Sciatic nerve (tissue), 2 donors: Measurements from ENCODE around the gene CLPTM1. TPM values are rescaled to one million over a fixed set of nuclear protein-coding genes. Genes with fewer than 3 reads are reported as not detected.
"Not testable (repeated sequence)": the region's sequence is repeated elsewhere in the genome, so short reads cannot be mapped to it uniquely, and the experiment has no call there.

Source experiments
- ATAC-seq: fragments of 200-7000 bp; cut with Tn5 transposase; one replicate; pipeline ENCODE4 v1.9.1; 2020; ENCODE audit warnings: mild to moderate bottlenecking, moderate library complexity
- DNase-seq: peaks from one replicate; pipeline ENCODE4 v3.0.0-alpha.2; 2020; ENCODE audit warnings: low spot score
- intact Hi-C: fragments of 100-400 bp; cut with DNase I; formaldehyde crosslinking; loops from one replicate; pipeline ENCODE4 v1.14.2; 2022
- total RNA-seq: library from RNA; stranded (reverse); fragmentation: NEBNext Ultra II Directional; extraction: Animal tissue kit (Norgen Biotek cat#: 25700); gene quantifications from one replicate; pipeline ENCODE4 v1.2.1, GENCODE V29; 2021
- donor health status: DM: no; HTN: no; CAD: no.
- donor health status: DM: no; HTN: no; CAD: no.

Gene CLPTM1
- total RNA-seq, 1 donor from 2014 or later = 105 TPM

- intact Hi-C loops = no loop called here
- DNase-seq (no peak), ATAC-seq (no peak)
Observed at GRCh38 chr19:44998025-44998424, 42.8 kb downstream of the CLPTM1 start.

GRCh38 chr19:44999131-44999925 lies 44.1 kb downstream of the CLPTM1 start:
- ATAC-seq, DNase-seq, intact Hi-C loops: not testable (repeated sequence)

GRCh38 chr19:45000665-45001064 lies 45.5 kb downstream of the CLPTM1 start:
- ATAC-seq, intact Hi-C loops, DNase-seq: not testable (repeated sequence)

GRCh38 chr19:45001087-45001739 lies 46.0 kb downstream of the CLPTM1 start, which contains the start of gene RELB:
Gene RELB (plus strand): TSS chr19:45001464. CDS start chr19:45001580, 116 bp downstream.
- DNase-seq = peak; percentile 99
- ATAC-seq = peak; percentile 69
- intact Hi-C loops = no loop called here

- intact Hi-C loops = no loop called here
- no peak for DNase-seq
- no peak for ATAC-seq
Observed at GRCh38 chr19:45003485-45003884, 48.3 kb downstream of the CLPTM1 start.

- DNase-seq (no peak), ATAC-seq (no peak)
- intact Hi-C loops = no loop called here
Observed at GRCh38 chr19:45005787-45006186, 50.6 kb downstream of the CLPTM1 start.

GRCh38 chr19:45008552-45008951 lies 53.4 kb downstream of the CLPTM1 start:
- intact Hi-C loops = no loop called here
- ATAC-seq (no peak), DNase-seq (no peak)

- ATAC-seq (no peak), DNase-seq (no peak)
- intact Hi-C loops = no loop called here
Observed at GRCh38 chr19:45009625-45010255, 54.6 kb downstream of the CLPTM1 start.

GRCh38 chr19:45010306-45010705 lies 55.1 kb downstream of the CLPTM1 start:
- ATAC-seq (no peak), DNase-seq (no peak)
- intact Hi-C loops = no loop called here

GRCh38 chr19:45011959-45012358 lies 56.8 kb downstream of the CLPTM1 start:
- ATAC-seq (no peak), DNase-seq (no peak)
- intact Hi-C loops = no loop called here

- no peak for DNase-seq
- intact Hi-C loops = no loop called here
- peak; percentile 76 for ATAC-seq
Observed at GRCh38 chr19:45016388-45017314, 61.5 kb downstream of the CLPTM1 start.

- no peak for DNase-seq
- intact Hi-C loops = no loop called here
- no peak for ATAC-seq
Observed at GRCh38 chr19:45019187-45019586, 64.0 kb downstream of the CLPTM1 start.

GRCh38 chr19:45020071-45020470 lies 64.9 kb downstream of the CLPTM1 start:
- no peak for ATAC-seq
- intact Hi-C loops = no loop called here
- no peak for DNase-seq

- ATAC-seq = no peak
- intact Hi-C loops = no loop called here
- DNase-seq = no peak
Observed at GRCh38 chr19:45021971-45022370, 66.8 kb downstream of the CLPTM1 start.

GRCh38 chr19:45023048-45023447 lies 67.9 kb downstream of the CLPTM1 start:
- ATAC-seq = no peak
- no peak for DNase-seq
- intact Hi-C loops = no loop called here

- DNase-seq (no peak), ATAC-seq (no peak)
- intact Hi-C loops = no loop called here
Observed at GRCh38 chr19:45025264-45025663, 70.1 kb downstream of the CLPTM1 start.

- ATAC-seq (no peak), DNase-seq (no peak)
- intact Hi-C loops = no loop called here
Observed at GRCh38 chr19:45027371-45027770, 72.2 kb downstream of the CLPTM1 start.

GRCh38 chr19:45030825-45031224 lies 75.6 kb downstream of the CLPTM1 start:
- no peak for DNase-seq
- ATAC-seq = no peak
- intact Hi-C loops = no loop called here

- intact Hi-C loops = no loop called here
- ATAC-seq (no peak), DNase-seq (no peak)
Observed at GRCh38 chr19:45032421-45032820, 77.2 kb downstream of the CLPTM1 start.
